ENCODE measurements around the gene LTC4S. TPM values are rescaled to one million over a fixed set of nuclear protein-coding genes. Genes with fewer than 3 reads are reported as not detected.

The LTC4S gene
- total and polyA plus RNA-seq, 2 experiments from 2014 or later = 3.7 TPM; not detected in 1

- Histone ChIP-seq H3K4me3 (peak overlapping the region; percentile 50), H2AFZ (peak overlapping the region; percentile 84), H3K4me2 (peak overlapping the region; percentile 99), H3K9me2 (replicated peaks; ENCODE audit: insufficient read depth) (no peaks in the 10 kb centered on the region), H3K27me3 (no peaks in the 10 kb centered on the region), H3K79me2 (no peaks in the 10 kb centered on the region), H3K27ac (peak overlapping the region; percentile 94), H3K36me3 (replicated peaks; ENCODE audit: insufficient read depth, low read depth) (no peaks in the 10 kb centered on the region), H4K20me1 (ENCODE audit: insufficient read depth, poor library complexity, severe bottlenecking) (peaks cover 6% of the 10 kb centered on the region), H3K4me1 (ENCODE audit: insufficient read depth) (peaks cover 10% of the 10 kb centered on the region), H3K9me3 (ENCODE audit: low read depth) (no peaks in the 10 kb centered on the region)
- peak; percentile 62 for TF ChIP-seq CTCF (IDR thresholded peaks at IDR 0.05; ENCODE audit: poor library complexity)
- TF ChIP-seq EZH2 (IDR thresholded peaks at IDR 0.05; ENCODE audit: borderline replicate concordance) = no peak
- WGBS (ENCODE audit: low lambda C conversion rate, missing lambda C conversion rate) = 3% methylated on average over 50 of the region's 113 CpGs
- peak; percentile 94 for DNase-seq (ENCODE audit: low spot score)
Observed at GRCh38 chr5:179795863-179796833, 2.4 kb downstream of the LTC4S start.

- H2AFZ ChIP-seq = no peak overlapping the region
Observed at GRCh38 chr5:179796877-179797608, 3.3 kb downstream of the LTC4S start.

GRCh38 chr5:179797741-179798140 is 4.0 kb downstream of the LTC4S start:
- 97% methylated on average over 29 of the region's 30 CpGs for WGBS (ENCODE audit: low lambda C conversion rate, missing lambda C conversion rate)
- TF ChIP-seq EZH2phosphoT487 (IDR thresholded peaks at IDR 0.05; ENCODE audit: low read depth, severe bottlenecking, unreplicated experiment) (no peak), CTCF (IDR thresholded peaks at IDR 0.05; ENCODE audit: poor library complexity) (no peak), EZH2 (IDR thresholded peaks at IDR 0.05; ENCODE audit: borderline replicate concordance) (no peak)
- H2AFZ ChIP-seq = no peak overlapping the region
- no peak overlapping the region for H3K4me3 ChIP-seq
- H3K4me1 ChIP-seq (ENCODE audit: insufficient read depth) = peaks cover 11% of the 10 kb centered on the region
- H3K9me3 ChIP-seq (ENCODE audit: low read depth) = no peaks in the 10 kb centered on the region
- H4K20me1 ChIP-seq (ENCODE audit: insufficient read depth, poor library complexity, severe bottlenecking) = peaks cover 18% of the 10 kb centered on the region
- peaks cover 8% of the 10 kb centered on the region for H3K79me2 ChIP-seq
- no peak for DNase-seq (ENCODE audit: low spot score)
- no peaks in the 10 kb centered on the region for H3K9me2 ChIP-seq (replicated peaks; ENCODE audit: insufficient read depth)
- H3K27ac ChIP-seq = no peak overlapping the region
- no peaks in the 10 kb centered on the region for H3K36me3 ChIP-seq (replicated peaks; ENCODE audit: insufficient read depth, low read depth)
- no peaks in the 10 kb centered on the region for H3K27me3 ChIP-seq
- no peak overlapping the region for H3K4me2 ChIP-seq

More at GRCh38 chr5:179796877-179797608, 3.3 kb downstream of the LTC4S start:
- no peak for DNase-seq (ENCODE audit: low spot score)
- peak overlapping the region; percentile 50 for H3K4me3 ChIP-seq
- peaks cover 10% of the 10 kb centered on the region for H3K4me1 ChIP-seq (ENCODE audit: insufficient read depth)
- H3K9me2 ChIP-seq (replicated peaks; ENCODE audit: insufficient read depth) = no peaks in the 10 kb centered on the region
- H3K27me3 ChIP-seq = no peaks in the 10 kb centered on the region
- H3K4me2 ChIP-seq = peak overlapping the region; percentile 99
- no peaks in the 10 kb centered on the region for H3K36me3 ChIP-seq (replicated peaks; ENCODE audit: insufficient read depth, low read depth)
- peaks cover 12% of the 10 kb centered on the region for H4K20me1 ChIP-seq (ENCODE audit: insufficient read depth, poor library complexity, severe bottlenecking)
- peaks cover 1% of the 10 kb centered on the region for H3K79me2 ChIP-seq
- H3K9me3 ChIP-seq (ENCODE audit: low read depth) = no peaks in the 10 kb centered on the region
- 91% methylated on average over 20 of the region's 21 CpGs for WGBS (ENCODE audit: low lambda C conversion rate, missing lambda C conversion rate)
- peak overlapping the region; percentile 94 for H3K27ac ChIP-seq
- TF ChIP-seq EZH2 (IDR thresholded peaks at IDR 0.05; ENCODE audit: borderline replicate concordance) = no peak
- no peak for TF ChIP-seq EZH2phosphoT487 (IDR thresholded peaks at IDR 0.05; ENCODE audit: low read depth, severe bottlenecking, unreplicated experiment)
- TF ChIP-seq CTCF (IDR thresholded peaks at IDR 0.05; ENCODE audit: poor library complexity) = no peak

All from hepatocyte (in vitro differentiated cells).